Stomach smooth muscle (tissue), 2 donors: Measurements from ENCODE around the gene EME1.

ENCODE experiments used
- H3K27ac ChIP-seq: one replicate; pipeline ENCODE4 v1.7.0; 2013; ENCODE audit warnings: mild to moderate bottlenecking, low read length, inconsistent platforms
- H3K27me3 ChIP-seq, 2 donors: one replicate each; pipeline ENCODE4 v1.7.0; 2013; ENCODE audit warnings: low read length in 2 of 2; ENCODE audit not compliant: insufficient read depth in 2 of 2, control insufficient read depth in 1 of 2
- H3K36me3 ChIP-seq, 2 donors: one replicate each; pipeline ENCODE4 v1.7.0; 2013; ENCODE audit warnings: low read length in 2 of 2; ENCODE audit not compliant: control insufficient read depth in 2 of 2, insufficient read depth in 2 of 2
- H3K4me1 ChIP-seq: one replicate; pipeline ENCODE4 v1.7.0; 2013; ENCODE audit warnings: low read length; ENCODE audit not compliant: control insufficient read depth, insufficient read depth
- H3K4me3 ChIP-seq, 2 donors: one replicate each; pipeline ENCODE4 v1.7.0; 2013; ENCODE audit warnings: low read length in 2 of 2
- H3K9ac ChIP-seq, 2 donors: one replicate each; pipeline ENCODE4 v1.7.0; 2013; ENCODE audit warnings: low read length in 2 of 2, mild to moderate bottlenecking in 1 of 2
- H3K9me3 ChIP-seq, 2 donors: one replicate each; pipeline ENCODE4 v1.7.0; 2013; ENCODE audit warnings: low read length in 2 of 2; ENCODE audit not compliant: control insufficient read depth in 2 of 2
- donor health status: healthy.
- donor health status: Pancreatic carcinoma.

Gene EME1

GRCh38 chr17:50337956-50338355 lies 35.1 kb upstream of the EME1 start:
- Histone ChIP-seq H3K9ac (no peak overlapping the region), H3K36me3 (no peaks in the 10 kb centered on the region), H3K4me3 (no peak overlapping the region), H3K9me3 (peaks cover 0 to 4% of the 10 kb centered on the region in 2 donors), H3K27ac (no peak overlapping the region), H3K27me3 (peaks cover 0 to 2% of the 10 kb centered on the region in 2 donors), H3K4me1 (no peaks in the 10 kb centered on the region)

GRCh38 chr17:50338645-50339044 lies 34.4 kb upstream of the EME1 start:
- H3K27me3 ChIP-seq, result peaks cover 0 to 2% of the 10 kb centered on the region in 2 donors
- no peak overlapping the region for H3K27ac ChIP-seq
- peaks cover 0 to 4% of the 10 kb centered on the region in 2 donors for H3K9me3 ChIP-seq
- H3K36me3 ChIP-seq, result no peaks in the 10 kb centered on the region
- H3K4me3 ChIP-seq, result no peak overlapping the region
- no peaks in the 10 kb centered on the region for H3K4me1 ChIP-seq
- H3K9ac ChIP-seq, result no peak overlapping the region

GRCh38 chr17:50339381-50339780 lies 33.6 kb upstream of the EME1 start:
- Histone ChIP-seq H3K27ac (no peak overlapping the region), H3K9ac (no peak overlapping the region), H3K36me3 (no peaks in the 10 kb centered on the region), H3K27me3 (peaks cover 0 to 2% of the 10 kb centered on the region in 2 donors), H3K4me1 (no peaks in the 10 kb centered on the region), H3K4me3 (no peak overlapping the region), H3K9me3 (peaks cover 0 to 4% of the 10 kb centered on the region in 2 donors)

DNA sequence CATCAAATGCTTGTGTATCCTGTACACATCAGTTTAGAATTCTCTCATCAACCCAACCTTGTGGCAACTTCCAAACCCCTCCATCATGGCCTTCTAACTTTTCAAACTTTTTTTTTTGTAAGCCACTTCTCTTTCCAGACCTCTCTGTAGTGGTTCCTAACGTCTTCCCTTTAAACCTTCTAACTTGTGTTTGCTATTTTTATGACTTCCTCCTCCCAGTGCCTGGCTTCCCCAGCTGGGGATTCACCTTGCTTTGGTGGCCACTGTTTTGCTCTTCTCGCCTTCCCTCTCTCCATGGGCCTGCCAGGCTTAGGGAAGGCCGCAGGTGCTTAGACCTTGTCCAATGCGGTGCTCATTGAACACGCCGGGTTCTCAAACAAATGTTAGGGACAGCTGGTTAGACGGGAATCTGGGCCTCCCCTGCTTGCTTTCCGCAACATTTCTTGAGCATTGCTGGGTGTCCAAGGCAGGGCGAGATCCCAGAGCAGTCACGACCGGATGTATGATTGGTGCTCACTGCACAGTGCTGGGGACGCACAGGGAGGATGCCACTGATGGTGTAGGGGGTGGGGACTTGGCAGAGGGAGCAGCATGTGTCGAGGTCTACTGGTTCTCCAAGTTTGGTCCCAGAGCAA lies 28.2 kb upstream of the EME1 start:
- H3K9ac ChIP-seq, result peak overlapping the region in 1 of 2 donors; percentile 42
- H3K36me3 ChIP-seq, result no peaks in the 10 kb centered on the region
- no peak overlapping the region for H3K27ac ChIP-seq
- peak overlapping the region in 1 of 2 donors; percentile 63 for H3K4me3 ChIP-seq
- no peaks in the 10 kb centered on the region for H3K9me3 ChIP-seq
- H3K4me1 ChIP-seq, result peaks cover 30% of the 10 kb centered on the region
- H3K27me3 ChIP-seq, result peaks cover 0 to 2% of the 10 kb centered on the region in 2 donors

DNA sequence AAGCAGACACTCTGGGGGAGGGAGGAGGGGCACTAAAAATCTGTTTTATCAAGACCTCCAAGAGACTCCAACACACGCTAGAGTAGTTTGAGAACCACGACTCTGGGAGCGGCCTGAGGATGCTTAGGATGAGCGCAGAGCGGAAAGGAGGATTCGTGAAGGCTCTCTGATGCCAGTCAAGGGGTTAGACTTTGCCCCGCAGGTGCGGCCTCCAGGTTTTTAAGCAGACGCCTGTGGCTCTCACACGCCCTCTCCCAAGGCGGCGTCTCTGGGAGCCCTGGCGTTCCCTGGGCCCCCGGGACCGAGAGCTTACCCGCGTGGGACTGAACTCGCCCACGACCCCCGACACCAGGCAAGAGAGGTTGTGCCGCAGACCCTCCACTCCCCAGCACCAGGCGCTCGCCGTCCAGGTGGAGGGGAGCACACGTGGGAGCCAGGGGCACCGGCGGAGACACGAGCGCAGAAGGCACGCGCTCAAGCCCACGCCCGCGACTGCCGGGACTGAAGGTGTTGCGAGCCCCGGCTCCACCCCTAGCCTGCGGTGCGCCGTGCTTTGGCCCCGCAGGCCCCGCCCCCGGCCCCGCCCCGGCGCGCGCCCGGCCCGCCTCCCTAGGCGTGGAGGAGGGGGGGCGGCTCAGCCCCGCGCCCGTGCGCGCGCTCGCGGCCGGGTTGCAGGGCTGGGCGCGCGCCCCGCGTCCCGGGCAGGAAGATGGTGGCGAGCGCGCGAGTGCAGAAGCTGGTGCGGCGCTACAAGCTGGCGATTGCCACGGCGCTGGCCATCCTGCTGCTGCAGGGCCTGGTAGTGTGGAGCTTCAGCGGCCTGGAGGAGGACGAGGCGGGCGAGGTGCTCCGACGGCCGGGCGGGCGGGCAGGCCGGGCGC lies 27.4 kb upstream of the EME1 start, which contains the start of gene XYLT2:
Gene XYLT2, plus strand, starts transcription at position 695 of the 881 bp plus-strand sequence. Its CDS starts 15 bp downstream, at position 710.
- Histone ChIP-seq H3K9ac (peak within 1 kb of the TSS; percentile 66 to 84), H3K4me3 (peak within 1 kb of the TSS; percentile 67 to 85), H3K36me3 (no peaks in the 10 kb centered on the region), H3K4me1 (peaks cover 30% of the 10 kb centered on the region), H3K27ac (no peak within 1 kb of the TSS), H3K9me3 (no peaks in the 10 kb centered on the region), H3K27me3 (no peaks in the 10 kb centered on the region)

- Histone ChIP-seq H3K9ac (peak overlapping the region; percentile 66 to 84), H3K27ac (no peak overlapping the region), H3K36me3 (no peaks in the 10 kb centered on the region), H3K4me3 (peak overlapping the region; percentile 67 to 85), H3K27me3 (no peaks in the 10 kb centered on the region), H3K4me1 (peaks cover 30% of the 10 kb centered on the region), H3K9me3 (no peaks in the 10 kb centered on the region)
These were observed 26.5 kb upstream of the EME1 start for GRCh38 chr17:50346313-50347116.

DNA sequence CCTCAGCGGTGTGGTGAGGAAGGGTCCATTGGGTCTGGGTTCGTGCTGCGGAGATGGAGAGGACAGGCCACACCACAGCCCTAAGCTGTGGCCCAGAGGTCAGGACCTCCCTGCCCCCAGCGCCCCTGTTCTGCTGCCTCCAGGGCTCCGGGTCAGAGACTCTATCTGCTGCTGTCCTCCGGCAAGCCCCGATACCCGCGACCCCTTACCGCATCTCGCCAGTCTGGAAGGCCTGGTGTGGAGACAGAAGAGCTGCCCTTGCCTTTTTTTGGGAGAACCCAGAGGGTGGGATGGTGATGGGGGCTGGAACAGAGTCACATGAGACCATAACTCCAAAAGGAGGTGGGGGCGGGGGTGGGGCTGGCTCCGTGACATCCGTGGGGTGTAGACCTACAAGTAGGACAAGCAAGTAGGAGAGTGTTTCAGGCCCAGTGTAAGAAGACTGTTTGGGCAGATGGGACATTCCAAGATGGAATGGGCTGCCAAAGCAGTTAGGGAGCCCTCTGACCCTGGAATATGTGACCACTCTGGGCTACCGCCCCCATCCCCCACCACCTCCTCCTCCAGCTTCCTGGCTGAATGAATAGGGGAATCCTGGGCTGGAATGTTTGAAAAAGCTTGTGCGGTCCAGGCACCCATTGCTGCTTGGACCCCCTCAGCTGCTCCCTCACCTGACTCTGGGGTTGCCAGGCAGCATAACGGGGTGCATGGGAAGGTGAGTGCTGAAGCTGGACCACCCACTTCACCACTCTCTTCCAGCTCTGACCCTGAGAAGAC lies 25.7 kb upstream of the EME1 start:
- H3K4me1 ChIP-seq, result peaks cover 30% of the 10 kb centered on the region
- H3K4me3 ChIP-seq, result peak overlapping the region; percentile 67 to 85
- no peak overlapping the region for H3K27ac ChIP-seq
- peak overlapping the region; percentile 66 to 84 for H3K9ac ChIP-seq
- H3K27me3 ChIP-seq, result no peaks in the 10 kb centered on the region
- no peaks in the 10 kb centered on the region for H3K9me3 ChIP-seq
- no peaks in the 10 kb centered on the region for H3K36me3 ChIP-seq

- H3K4me3 ChIP-seq, result peak overlapping the region in 1 of 2 donors; percentile 85
- H3K36me3 ChIP-seq, result peaks cover 0 to 2% of the 10 kb centered on the region in 2 donors
- no peaks in the 10 kb centered on the region for H3K9me3 ChIP-seq
- H3K27me3 ChIP-seq, result no peaks in the 10 kb centered on the region
- no peak overlapping the region for H3K9ac ChIP-seq
- H3K4me1 ChIP-seq, result peaks cover 30% of the 10 kb centered on the region
- no peak overlapping the region for H3K27ac ChIP-seq
These were observed 25.1 kb upstream of the EME1 start for GRCh38 chr17:50347894-50348291.

- peak overlapping the region in 1 of 2 donors; percentile 21 for H3K9ac ChIP-seq
- H3K27ac ChIP-seq, result no peak overlapping the region
- H3K4me3 ChIP-seq, result no peak overlapping the region
- peaks cover 0 to 2% of the 10 kb centered on the region in 2 donors for H3K36me3 ChIP-seq
- peaks cover 30% of the 10 kb centered on the region for H3K4me1 ChIP-seq
- no peaks in the 10 kb centered on the region for H3K27me3 ChIP-seq
- no peaks in the 10 kb centered on the region for H3K9me3 ChIP-seq
These were observed 24.3 kb upstream of the EME1 start for GRCh38 chr17:50348522-50349242.
